Activated CD4-positive, alpha-beta T cell treated with anti-CD3 and anti-CD28 coated beads for 4 hours (primary cell): ENCODE data around the gene ABCB6.
A peak's percentile ranks its signal among the peaks of the same experiment; 100 is the strongest.
"Not testable (repeated sequence)": the region's sequence is repeated elsewhere in the genome, so short reads cannot be mapped to it uniquely, and the experiment has no call there.

ENCODE experiments used
- DNase-seq, 2 donors: peaks; one replicate each; pipeline ENCODE4 v3.0.0-alpha.2; 2020

ABCB6 gene

GRCh38 chr2:219218732-219219701 is at the start of gene ABCB6:
ABCB6 (minus strand) TSS chr2:219218958; CDS start chr2:219218673, 285 bp downstream.
- peak; percentile 86 to 91 for DNase-seq

- no peak for DNase-seq
These were observed 49.5 kb upstream of the ABCB6 start for GRCh38 chr2:219268294-219268693.

- DNase-seq = no peak
These were observed 48.1 kb upstream of the ABCB6 start for GRCh38 chr2:219266886-219267285.

- DNase-seq = no peak
These were observed 47.5 kb upstream of the ABCB6 start for GRCh38 chr2:219266232-219266631.

- DNase-seq = no peak
These were observed 42.5 kb upstream of the ABCB6 start for GRCh38 chr2:219261024-219261855.

GRCh38 chr2:219258942-219259341 is 40.2 kb upstream of the ABCB6 start:
- not testable (repeated sequence) for DNase-seq

GRCh38 chr2:219254590-219255201 is 35.9 kb upstream of the ABCB6 start:
- peak; percentile 44 to 50 for DNase-seq

GRCh38 chr2:219253753-219254589 is 35.2 kb upstream of the ABCB6 start, which contains the start of gene TUBA4A:
TUBA4A (minus strand) TSS chr2:219253918; CDS start chr2:219253858, 60 bp downstream.
- peak; percentile 89 to 92 for DNase-seq

- DNase-seq = peak; percentile 46 to 47
These were observed 34.4 kb upstream of the ABCB6 start, which contains the start of gene TUBA4B for GRCh38 chr2:219252900-219253752. TUBA4B (plus strand) TSS chr2:219253243; CDS start chr2:219253408, 165 bp downstream.

- DNase-seq = peak; percentile 41 to 49
These were observed 33.8 kb upstream of the ABCB6 start for GRCh38 chr2:219252570-219252899.

- peak; percentile 41 to 46 for DNase-seq
These were observed 33.3 kb upstream of the ABCB6 start for GRCh38 chr2:219252084-219252483.

GRCh38 chr2:219251656-219252055 is 32.9 kb upstream of the ABCB6 start:
- DNase-seq = no peak

- no peak for DNase-seq
These were observed 31.5 kb upstream of the ABCB6 start for GRCh38 chr2:219250049-219250781.

GRCh38 chr2:219249203-219249980 is 30.6 kb upstream of the ABCB6 start:
- peak; percentile 40 to 44 for DNase-seq

- no peak for DNase-seq
These were observed 30.1 kb upstream of the ABCB6 start for GRCh38 chr2:219248845-219249202.

GRCh38 chr2:219247678-219248642 is 29.2 kb upstream of the ABCB6 start:
- DNase-seq = peak; percentile 67 to 75

GRCh38 chr2:219246559-219246958 is 27.8 kb upstream of the ABCB6 start:
- DNase-seq = no peak

GRCh38 chr2:219245899-219246230 is 27.1 kb upstream of the ABCB6 start:
- DNase-seq = peak in 1 of 2 donors; percentile 30
